Activated T-cell treated with anti-CD3 and anti-CD28 coated beads for 4 hours (primary cell): Measurements from ENCODE around the gene MAK.
A peak's percentile ranks its signal among the peaks of the same experiment; 100 is the strongest.
"Not testable (repeated sequence)": the region's sequence is repeated elsewhere in the genome, so short reads cannot be mapped to it uniquely, and the experiment has no call there.

Experiments
- DNase-seq: peaks from one replicate; pipeline ENCODE4 v3.0.0-alpha.2; 2020

Gene MAK

GRCh38 chr6:10769419-10769818, 68.9 kb downstream of the MAK start:
- no peak for DNase-seq

DNA sequence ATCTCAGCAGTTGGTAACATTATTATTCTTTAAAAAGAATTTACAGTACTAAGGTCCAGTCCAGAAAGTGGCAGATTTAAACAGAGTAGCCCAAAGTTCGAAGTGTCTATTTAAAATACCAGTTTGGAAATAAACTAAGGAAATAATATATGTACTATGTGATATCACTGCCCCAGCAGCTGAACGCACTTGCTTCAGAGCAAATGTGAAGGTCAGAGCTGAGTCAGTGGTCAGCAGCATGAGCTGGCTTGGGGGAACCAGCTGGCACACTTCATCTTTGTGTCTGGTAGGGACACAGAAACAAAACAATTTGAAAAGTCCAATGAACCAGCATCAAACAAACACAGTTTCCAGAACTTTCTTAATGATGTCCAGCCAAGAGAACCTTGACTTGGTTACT, 75.3 kb downstream of the MAK start:
- DNase-seq, result no peak

DNA sequence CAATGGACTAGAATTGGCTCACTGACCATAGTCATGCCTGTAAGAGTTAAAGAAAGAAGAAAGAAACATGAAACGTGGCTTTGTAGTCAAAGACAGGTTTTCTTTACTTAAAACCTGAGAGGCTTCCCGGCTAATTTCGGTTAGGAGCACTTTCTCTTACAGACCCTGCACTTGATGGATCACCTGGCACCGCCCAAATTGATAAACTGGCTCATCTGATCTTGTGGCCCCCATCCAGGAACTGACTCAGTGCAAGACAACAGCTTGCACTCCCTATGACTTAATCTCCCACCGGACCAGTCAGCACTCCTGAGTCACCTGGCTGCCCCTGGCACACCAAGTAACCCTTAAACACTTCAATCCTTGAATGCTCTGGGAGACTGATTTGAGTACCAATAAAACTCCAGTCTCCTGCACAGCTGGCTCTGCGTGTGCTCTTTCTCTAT, 78.4 kb downstream of the MAK start:
- DNase-seq, result no peak

- no peak for DNase-seq
These were observed 79.0 kb downstream of the MAK start for GRCh38 chr6:10759312-10759839.

GRCh38 chr6:10756085-10756484, 82.3 kb downstream of the MAK start:
- DNase-seq, result no peak

DNA sequence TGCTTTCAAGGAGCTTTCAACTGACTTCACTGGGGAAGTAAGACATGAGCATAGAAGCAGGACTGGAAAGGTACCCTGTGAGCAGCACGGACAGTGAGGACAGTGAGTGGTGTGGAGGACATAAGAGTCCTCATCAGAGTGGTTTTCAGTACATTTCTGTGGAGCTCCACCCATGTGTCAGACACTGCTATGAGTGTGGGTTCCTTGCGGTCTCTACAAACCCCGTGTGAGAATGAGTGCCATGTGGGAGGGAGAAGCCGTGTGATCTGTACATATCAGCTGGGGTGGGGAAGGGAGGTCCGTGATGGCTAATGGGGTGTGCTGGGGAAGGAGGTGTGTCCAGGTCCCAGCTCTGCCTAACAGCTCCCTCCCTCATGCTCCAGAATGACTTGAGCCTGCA, 86.6 kb downstream of the MAK start:
- DNase-seq, result not testable (repeated sequence)

- DNase-seq, result not testable (repeated sequence)
These were observed 87.8 kb downstream of the MAK start for GRCh38 chr6:10750568-10750967.

DNA sequence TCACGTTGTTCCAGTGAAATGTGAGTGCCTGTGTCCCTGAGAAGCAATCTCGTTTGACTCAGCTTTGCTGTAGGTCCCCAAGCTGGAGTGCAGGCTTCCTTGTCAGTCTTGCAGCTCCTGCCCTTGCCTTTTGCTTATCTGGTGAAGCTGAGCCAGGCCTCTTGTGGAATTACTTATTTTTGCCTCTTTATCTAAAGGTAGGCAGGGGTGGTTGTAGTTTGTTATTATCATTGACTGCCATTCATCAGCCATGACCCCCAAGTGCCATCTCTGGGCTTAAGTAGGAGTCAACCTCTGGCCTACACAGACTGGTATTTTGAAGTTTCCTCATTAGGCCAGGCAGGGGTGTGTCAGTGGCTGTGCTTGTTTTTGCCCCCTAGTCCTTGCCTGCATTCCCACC, 88.6 kb downstream of the MAK start:
- DNase-seq, result no peak

DNA sequence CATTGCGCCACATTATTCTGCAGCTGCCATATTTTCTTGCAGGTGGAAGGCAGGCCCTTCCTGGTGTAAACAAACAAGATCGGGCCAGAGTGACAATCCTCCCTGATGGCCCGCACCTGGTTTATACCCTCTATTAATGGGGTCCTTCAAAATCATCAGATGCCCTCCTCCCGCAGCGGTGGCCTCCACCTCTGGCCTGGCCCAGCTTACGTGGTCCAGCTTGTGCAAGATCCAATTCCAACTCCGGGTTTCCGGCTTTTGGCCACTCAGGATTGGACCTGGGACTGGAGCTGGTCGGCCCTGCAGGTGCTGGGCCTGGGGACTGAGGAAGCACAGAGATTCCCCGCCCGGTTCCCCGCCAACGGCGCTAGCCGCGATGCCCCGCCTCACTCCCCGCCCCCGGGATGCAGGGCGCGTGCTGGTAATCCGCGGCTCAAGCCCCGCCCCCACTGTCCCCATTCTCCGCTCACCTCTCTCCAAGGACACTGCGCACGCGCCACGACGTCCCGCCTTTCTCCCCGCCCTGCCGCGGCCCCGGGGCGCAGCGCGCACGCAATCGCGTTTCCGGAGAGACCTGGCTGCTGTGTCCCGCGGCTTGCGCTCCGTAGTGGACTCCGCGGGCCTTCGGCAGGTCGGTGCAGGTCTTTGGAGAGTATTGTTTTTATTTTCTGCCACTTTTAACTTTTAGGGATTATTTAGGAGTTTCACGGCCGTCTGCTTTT, 90.9 kb downstream of the MAK start, which contains the start of gene TMEM14B:
Gene TMEM14B, plus strand, starts transcription at position 555 of the 722 bp plus-strand sequence. CDS start 1,441 bp downstream, outside the sequence.
- peak; percentile 99 for DNase-seq

- DNase-seq, result no peak
These were observed 91.5 kb downstream of the MAK start for GRCh38 chr6:10746915-10747250.

DNA sequence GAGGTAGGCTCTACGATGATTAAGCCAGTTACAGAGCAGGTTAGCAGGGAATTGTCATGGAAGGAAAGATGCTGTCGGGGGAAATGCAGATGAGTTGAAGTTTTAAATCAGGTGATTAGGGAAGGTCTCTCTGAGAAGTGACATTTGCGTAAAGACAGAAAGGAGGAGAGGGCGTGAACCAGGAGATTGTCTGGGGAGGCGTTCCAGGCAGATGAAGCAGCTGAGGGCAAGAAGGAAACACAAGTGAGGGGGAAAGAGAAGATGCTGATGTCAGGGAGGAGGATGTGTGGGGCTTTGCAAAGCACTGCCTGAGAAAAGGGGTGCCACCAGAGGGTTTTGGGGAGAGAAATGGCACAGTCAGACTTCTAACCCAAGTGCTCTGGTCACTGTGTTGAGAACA, 93.2 kb downstream of the MAK start:
- no peak for DNase-seq

DNA sequence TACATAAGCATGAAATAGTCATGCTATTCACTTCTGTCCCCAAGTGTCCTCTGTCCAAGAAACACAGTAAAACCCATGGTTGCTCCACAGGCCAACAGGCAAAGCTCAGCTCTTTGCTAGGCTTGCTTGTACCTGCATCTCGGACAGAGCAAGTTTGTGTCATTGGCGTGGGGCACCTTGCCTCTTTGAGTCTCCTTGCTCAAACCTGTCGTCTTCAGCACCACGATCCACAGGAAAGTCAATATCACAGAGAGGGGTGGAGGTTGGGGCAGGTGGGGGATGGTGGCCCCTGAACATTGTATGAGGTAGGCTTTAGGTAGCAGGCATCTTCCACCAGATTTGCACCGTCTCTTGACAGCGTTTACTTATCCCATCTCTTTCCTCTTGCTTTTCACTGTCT, 94.8 kb downstream of the MAK start:
- no peak for DNase-seq

DNA sequence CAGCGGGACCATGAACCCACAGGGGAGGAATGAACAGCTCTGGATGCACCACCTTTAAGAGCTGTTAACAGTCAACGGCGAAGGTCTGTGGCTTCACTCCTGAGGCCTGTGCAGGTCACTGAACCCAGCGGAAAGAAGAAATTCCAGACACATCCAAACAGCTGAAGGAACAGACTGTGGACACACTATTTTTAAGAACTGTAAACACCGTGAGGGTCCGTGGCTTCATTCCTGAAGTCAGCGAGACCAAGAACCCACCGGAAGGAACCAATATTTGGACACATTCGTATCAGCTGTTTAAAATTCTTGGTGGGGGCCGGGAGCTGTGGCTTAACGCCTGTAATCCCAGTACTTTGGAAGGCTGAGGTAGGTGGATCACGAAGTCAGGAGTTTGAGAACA, 96.1 kb downstream of the MAK start:
- no peak for DNase-seq

GRCh38 chr6:10741643-10742042, 96.7 kb downstream of the MAK start:
- not testable (repeated sequence) for DNase-seq

DNA sequence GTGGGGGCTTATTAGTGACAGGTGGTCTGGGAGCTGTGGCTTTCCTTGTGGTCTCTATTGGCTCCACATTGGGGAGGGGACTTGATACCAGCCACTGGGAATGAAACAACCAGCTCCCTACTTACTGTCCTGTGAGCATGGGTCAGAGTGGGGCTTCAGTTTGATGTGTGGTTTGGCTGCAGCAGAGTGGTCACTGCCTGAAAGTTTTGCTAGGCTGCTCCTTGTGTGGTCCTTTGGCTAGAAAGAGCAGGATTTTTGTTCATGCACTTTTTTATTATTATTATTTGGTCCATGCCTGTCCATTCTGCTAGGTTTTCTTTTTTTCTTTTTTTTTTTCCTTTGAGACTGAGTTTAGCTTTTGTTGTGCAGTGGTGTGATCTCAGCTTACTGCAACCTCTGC, 98.3 kb downstream of the MAK start:
- DNase-seq, result no peak

- no peak for DNase-seq
These were observed 101.6 kb downstream of the MAK start for GRCh38 chr6:10736731-10737130.

DNA sequence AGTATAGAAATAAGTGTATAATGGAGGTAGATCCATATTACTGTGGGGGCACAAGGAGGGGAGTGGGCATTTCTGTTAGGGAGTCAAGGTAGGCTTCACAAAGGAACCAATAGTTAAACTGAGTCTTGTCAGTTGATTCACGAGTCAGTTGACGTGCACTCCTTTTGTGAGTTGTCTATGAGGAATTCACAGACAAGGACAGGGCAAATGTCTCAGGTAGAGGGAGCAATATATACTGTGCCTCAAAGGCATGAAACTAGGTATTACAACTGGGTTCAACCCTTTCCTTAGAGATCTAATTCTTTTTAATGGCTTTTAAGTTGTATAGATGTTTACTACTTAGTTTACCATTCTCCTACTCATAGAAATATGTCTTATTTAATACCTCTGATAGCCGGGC, 104.5 kb downstream of the MAK start:
- DNase-seq, result no peak

DNA sequence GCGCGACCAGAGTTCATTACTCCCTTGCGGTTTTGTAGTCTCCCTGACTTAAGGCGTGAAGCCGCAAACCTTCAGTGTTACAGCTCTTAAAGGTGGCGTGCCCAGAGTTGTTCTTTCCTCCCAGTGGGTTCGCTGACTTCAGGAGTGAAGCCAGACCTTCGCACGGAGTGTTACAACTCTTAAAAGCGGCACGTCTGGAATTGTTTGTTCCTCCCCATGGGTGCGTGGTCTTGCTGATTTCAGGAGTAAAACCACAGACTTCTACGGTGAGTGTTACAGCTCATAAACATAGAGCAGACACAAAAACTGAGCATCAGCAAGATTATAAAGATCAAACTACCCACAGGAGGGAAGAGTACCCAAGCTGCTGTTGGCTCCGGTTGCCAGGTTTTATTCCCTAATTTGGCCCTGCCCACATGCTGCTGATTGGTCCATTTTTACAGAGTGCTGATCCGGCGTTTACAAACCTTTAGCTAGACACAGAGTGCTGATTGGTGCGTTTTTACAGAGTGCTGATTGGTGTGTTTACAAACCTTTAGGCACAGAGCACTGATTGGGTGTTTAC, 105.1 kb downstream of the MAK start:
- no peak for DNase-seq

- no peak for DNase-seq
These were observed 108.1 kb downstream of the MAK start for GRCh38 chr6:10730254-10730653.

- no peak for DNase-seq
These were observed 112.6 kb downstream of the MAK start for GRCh38 chr6:10725716-10726115.

DNA sequence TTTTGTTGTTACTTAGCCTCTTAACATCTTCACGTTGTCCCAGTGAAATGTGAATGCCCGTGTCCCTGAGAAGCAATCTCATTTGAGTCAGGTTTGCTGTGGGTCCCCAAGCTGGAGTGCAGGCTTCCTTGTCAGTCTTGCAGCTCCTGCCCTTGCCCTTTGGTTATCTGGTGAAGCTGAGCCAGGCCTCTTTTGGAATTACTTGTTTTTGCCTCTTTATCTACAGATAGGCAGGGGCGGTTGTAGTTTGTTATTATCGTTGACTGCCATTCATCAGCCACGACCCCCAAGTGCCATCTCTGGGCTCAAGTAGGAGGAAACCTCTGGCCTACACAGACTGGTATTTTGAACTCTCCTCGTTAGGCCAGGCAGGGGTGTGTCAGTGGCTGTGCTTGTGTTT, 113.3 kb downstream of the MAK start:
- DNase-seq, result no peak

DNA sequence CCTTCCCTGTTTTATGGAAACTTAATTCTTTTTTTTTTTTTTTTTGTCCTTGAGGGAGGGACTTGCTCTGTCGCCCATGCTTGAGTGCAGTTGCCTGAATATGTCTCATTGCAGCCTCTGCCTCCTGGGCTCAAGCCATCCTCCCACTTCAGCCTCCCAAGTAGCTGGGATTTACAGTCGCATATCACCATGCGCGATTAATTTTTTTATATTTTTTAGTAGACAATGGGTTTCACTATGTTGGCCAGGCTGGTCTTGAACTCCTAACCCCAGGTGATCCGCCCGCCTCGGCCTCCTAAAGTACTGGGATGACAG, 114.8 kb downstream of the MAK start:
- DNase-seq, result no peak

GRCh38 chr6:10722820-10723566, 115.3 kb downstream of the MAK start, which contains the start of gene TMEM14C:
Gene TMEM14C (plus strand): TSS chr6:10723070. CDS start chr6:10724614, 1,544 bp downstream.
- peak; percentile 63 for DNase-seq

GRCh38 chr6:10722570-10722819, 115.8 kb downstream of the MAK start:
- DNase-seq, result no peak
